GM12873 (cell line): ENCODE measurements around the gene LPCAT1.

Experiments used
- CTCF ChIP-seq: IDR thresholded peaks from 2 replicates; pipeline ENCODE4 v1.5.1; 2012; ENCODE audit warnings: low read depth, mild to moderate bottlenecking, moderate library complexity, low read length, control low read depth; ENCODE audit not compliant: insufficient read depth; ENCODE audit errors: missing control alignments

The LPCAT1 gene

GRCh38 chr5:1464511-1464910, 59.2 kb downstream of the LPCAT1 start:
- TF ChIP-seq CTCF = no peak

DNA sequence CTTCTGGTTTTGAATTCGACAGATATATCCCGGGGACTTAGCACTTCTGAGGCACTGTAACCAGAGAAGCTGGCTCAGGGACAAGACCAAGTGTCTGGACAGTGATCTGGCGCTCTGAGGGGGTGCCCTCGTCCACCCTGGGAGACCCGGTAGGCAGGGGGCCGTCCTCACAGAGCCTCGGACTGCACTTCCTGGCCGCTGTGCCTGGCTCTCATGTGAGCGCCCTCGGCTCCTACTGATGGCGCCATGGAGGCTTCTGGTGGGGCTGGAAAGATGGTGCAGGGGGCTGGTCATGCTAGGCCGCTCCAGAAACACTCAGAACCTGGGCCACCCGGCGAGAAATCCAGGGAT, 59.7 kb downstream of the LPCAT1 start:
- TF ChIP-seq CTCF = no peak

GRCh38 chr5:1463326-1464095, 60.2 kb downstream of the LPCAT1 start:
- TF ChIP-seq CTCF = no peak

GRCh38 chr5:1462358-1462757, 61.4 kb downstream of the LPCAT1 start:
- TF ChIP-seq CTCF = no peak

- no peak for TF ChIP-seq CTCF
These were observed 62.4 kb downstream of the LPCAT1 start for GRCh38 chr5:1461396-1461795.

DNA sequence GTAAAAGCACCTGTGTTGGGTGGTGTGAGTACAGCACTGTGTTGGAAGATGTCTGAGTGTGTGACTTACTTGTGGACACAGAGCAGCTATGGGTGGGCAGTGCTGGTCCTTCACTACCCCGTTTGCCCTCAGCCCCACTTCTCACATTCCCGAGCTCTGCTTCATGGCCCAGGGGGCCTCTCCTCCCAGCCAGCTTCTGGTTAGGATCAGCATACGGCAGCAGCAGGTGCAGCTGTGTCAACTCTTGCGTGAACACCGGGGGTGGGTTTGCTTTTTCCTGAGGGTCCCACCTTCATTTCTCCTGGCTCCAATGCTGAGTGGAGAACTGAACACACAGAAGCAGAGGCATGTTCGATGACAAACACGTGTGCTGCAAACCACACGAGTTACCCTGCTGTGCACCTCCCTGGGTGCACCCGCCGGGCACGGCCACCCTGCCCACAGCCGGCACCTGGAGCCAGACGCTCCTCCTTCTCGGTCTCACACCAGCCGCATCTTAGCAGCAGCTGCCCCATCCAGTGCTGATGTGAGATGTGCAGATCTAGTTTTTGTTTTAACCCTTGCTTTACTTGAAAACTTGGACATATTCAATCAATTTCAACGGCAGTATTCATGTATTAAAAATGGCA, 63.6 kb downstream of the LPCAT1 start:
- TF ChIP-seq CTCF = no peak

- TF ChIP-seq CTCF = no peak
These were observed 70.1 kb downstream of the LPCAT1 start for GRCh38 chr5:1453613-1454012.
